Measurements from ENCODE around the gene TSC22D3.

DNA sequence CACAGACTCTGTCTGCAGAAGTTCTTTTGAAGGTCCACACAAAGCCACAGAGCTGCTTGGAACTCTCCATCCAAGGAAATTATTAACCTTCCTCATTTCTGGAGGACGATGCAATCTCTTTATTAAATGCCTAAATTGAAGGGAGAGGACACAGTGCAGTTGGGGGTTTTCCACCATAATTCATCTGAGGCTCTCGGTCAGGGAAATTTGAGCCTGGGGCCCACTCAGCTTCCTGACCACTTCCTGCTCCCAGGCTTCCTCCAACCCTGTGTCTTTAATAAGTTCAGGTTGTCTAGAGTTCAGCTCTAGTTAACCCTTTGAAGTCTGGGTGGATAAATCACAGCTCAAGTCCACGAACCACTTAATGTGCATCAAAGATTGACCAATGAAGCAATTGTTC, 88.8 kb downstream of the TSC22D3 start:
- TF ChIP-seq MXI1 (IDR thresholded peaks at IDR 0.05; ENCODE audit: low read depth, low read length) (no peak), ELF1 (IDR thresholded peaks at IDR 0.05) (no peak), EP300 (IDR thresholded peaks at IDR 0.05; ENCODE audit: borderline replicate concordance in 1 of 2, low read depth in 1 of 2, low read length in 1 of 2) (no peak), POLR2AphosphoS5 (IDR thresholded peaks at IDR 0.05; ENCODE audit: low read depth, low read length) (no peak), EZH2phosphoT487 (IDR thresholded peaks at IDR 0.05; ENCODE audit: borderline replicate concordance, low read depth) (no peak), TEAD4 (IDR thresholded peaks at IDR 0.05; ENCODE audit: borderline replicate concordance, insufficient read depth) (no peak), CHD2 (IDR thresholded peaks at IDR 0.05; ENCODE audit: low read length, partially characterized antibody) (no peak), YY1 (IDR thresholded peaks at IDR 0.05; ENCODE audit: low read depth) (no peak), SMC3 (IDR thresholded peaks at IDR 0.05; ENCODE audit: low read depth, low read length) (no peak), RAD21 (IDR thresholded peaks at IDR 0.05; ENCODE audit: low read length) (no peak), FOXM1 (IDR thresholded peaks at IDR 0.05; ENCODE audit: low read depth) (no peak)
- TF ChIP-seq, protein P1, sequence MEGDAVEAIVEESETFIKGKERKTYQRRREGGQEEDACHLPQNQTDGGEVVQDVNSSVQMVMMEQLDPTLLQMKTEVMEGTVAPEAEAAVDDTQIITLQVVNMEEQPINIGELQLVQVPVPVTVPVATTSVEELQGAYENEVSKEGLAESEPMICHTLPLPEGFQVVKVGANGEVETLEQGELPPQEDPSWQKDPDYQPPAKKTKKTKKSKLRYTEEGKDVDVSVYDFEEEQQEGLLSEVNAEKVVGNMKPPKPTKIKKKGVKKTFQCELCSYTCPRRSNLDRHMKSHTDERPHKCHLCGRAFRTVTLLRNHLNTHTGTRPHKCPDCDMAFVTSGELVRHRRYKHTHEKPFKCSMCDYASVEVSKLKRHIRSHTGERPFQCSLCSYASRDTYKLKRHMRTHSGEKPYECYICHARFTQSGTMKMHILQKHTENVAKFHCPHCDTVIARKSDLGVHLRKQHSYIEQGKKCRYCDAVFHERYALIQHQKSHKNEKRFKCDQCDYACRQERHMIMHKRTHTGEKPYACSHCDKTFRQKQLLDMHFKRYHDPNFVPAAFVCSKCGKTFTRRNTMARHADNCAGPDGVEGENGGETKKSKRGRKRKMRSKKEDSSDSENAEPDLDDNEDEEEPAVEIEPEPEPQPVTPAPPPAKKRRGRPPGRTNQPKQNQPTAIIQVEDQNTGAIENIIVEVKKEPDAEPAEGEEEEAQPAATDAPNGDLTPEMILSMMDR (IDR thresholded peaks at IDR 0.05), result no peak
- TF ChIP-seq, protein P2, sequence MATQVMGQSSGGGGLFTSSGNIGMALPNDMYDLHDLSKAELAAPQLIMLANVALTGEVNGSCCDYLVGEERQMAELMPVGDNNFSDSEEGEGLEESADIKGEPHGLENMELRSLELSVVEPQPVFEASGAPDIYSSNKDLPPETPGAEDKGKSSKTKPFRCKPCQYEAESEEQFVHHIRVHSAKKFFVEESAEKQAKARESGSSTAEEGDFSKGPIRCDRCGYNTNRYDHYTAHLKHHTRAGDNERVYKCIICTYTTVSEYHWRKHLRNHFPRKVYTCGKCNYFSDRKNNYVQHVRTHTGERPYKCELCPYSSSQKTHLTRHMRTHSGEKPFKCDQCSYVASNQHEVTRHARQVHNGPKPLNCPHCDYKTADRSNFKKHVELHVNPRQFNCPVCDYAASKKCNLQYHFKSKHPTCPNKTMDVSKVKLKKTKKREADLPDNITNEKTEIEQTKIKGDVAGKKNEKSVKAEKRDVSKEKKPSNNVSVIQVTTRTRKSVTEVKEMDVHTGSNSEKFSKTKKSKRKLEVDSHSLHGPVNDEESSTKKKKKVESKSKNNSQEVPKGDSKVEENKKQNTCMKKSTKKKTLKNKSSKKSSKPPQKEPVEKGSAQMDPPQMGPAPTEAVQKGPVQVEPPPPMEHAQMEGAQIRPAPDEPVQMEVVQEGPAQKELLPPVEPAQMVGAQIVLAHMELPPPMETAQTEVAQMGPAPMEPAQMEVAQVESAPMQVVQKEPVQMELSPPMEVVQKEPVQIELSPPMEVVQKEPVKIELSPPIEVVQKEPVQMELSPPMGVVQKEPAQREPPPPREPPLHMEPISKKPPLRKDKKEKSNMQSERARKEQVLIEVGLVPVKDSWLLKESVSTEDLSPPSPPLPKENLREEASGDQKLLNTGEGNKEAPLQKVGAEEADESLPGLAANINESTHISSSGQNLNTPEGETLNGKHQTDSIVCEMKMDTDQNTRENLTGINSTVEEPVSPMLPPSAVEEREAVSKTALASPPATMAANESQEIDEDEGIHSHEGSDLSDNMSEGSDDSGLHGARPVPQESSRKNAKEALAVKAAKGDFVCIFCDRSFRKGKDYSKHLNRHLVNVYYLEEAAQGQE (IDR thresholded peaks at IDR 0.05; ENCODE audit: low read depth, low read length), result no peak
- TF ChIP-seq, protein P3, sequence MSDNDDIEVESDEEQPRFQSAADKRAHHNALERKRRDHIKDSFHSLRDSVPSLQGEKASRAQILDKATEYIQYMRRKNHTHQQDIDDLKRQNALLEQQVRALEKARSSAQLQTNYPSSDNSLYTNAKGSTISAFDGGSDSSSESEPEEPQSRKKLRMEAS (IDR thresholded peaks at IDR 0.05; ENCODE audit: low read depth), result no peak

Data from SK-N-SH (cell line).